H1 (cell line): Measurements from ENCODE around the gene ITPR1. TPM values are rescaled to one million over a fixed set of nuclear protein-coding genes. Genes with fewer than 3 reads are reported as not detected.

Experiments used
- CTCF ChIA-PET: fragments of 300-600 bp; sonication (Branson Sonifier 250); formaldehyde crosslinking; loops from one replicate; lab custom pipeline; 2021; ENCODE audit not compliant: partially characterized antibody; lab: Charles Lee
- POLR2A ChIA-PET: fragments of 300-600 bp; sonication (Branson Sonifier 250); formaldehyde crosslinking; loops from one replicate; lab custom pipeline; 2021; ENCODE audit warnings: inconsistent platforms; ENCODE audit not compliant: partially characterized antibody; lab: Charles Lee
- DNase-seq, 2 experiments: peaks; one replicate each; pipeline versions ENCODE4 v3.0.0 to v3.0.0-alpha.2; 2010 to 2022; ENCODE audit warnings: low spot score in 2 of 2, low read depth in 1 of 2, mixed read lengths in 1 of 2
- FAIRE-seq: peaks from 2 replicates; lab custom pipeline; 2011; peaks lifted over from hg19 to GRCh38; lab: Jason Lieb, UNC
- H2AFZ ChIP-seq: 2 replicates; pipeline ENCODE4 v1.8.1; 2012; ENCODE audit warnings: low read length, inconsistent platforms
- H2AK5ac ChIP-seq: 2 replicates; pipeline ENCODE4 v1.6.1; 2013; ENCODE audit warnings: low read depth, low read length
- H2BK120ac ChIP-seq: replicated peaks from 2 replicates; pipeline ENCODE3; 2013; ENCODE audit warnings: low read depth, low read length, inconsistent platforms
- H2BK12ac ChIP-seq: 2 replicates; pipeline ENCODE4 v1.6.1; 2013; ENCODE audit warnings: low read depth, low read length
- H2BK15ac ChIP-seq: 2 replicates; pipeline ENCODE4 v1.6.1; 2013; ENCODE audit warnings: low read length
- H2BK20ac ChIP-seq: 2 replicates; pipeline ENCODE4 v1.6.1; 2013; ENCODE audit warnings: low read length
- H2BK5ac ChIP-seq: 2 replicates; pipeline ENCODE4 v1.6.1; 2013; ENCODE audit warnings: low read depth, low read length
- H3K14ac ChIP-seq: 2 replicates; pipeline ENCODE4 v1.6.1; 2013; ENCODE audit warnings: inconsistent platforms; ENCODE audit not compliant: insufficient read length
- H3K18ac ChIP-seq: 2 replicates; pipeline ENCODE4 v1.6.1; 2013; ENCODE audit warnings: low read length; ENCODE audit errors: extremely low read depth
- H3K23ac ChIP-seq: 2 replicates; pipeline ENCODE4 v1.6.1; 2013; ENCODE audit warnings: inconsistent platforms; ENCODE audit not compliant: insufficient read length
- H3K23me2 ChIP-seq: 2 replicates; pipeline ENCODE4 v1.6.1; 2013; ENCODE audit warnings: low read depth, low read length
- H3K27ac ChIP-seq: 2 replicates; pipeline ENCODE4 v1.6.1; 2011; ENCODE audit warnings: low read depth, low read length, inconsistent platforms
- H3K27me3 ChIP-seq, 4 experiments: replicated peaks in 1 of 4; 1 replicate in 1 of 4; 2 replicates in 3 of 4; pipeline versions ENCODE4 v1.6.1 to v1.8.1; 2011 to 2013; ENCODE audit warnings: low read length in 3 of 4, mild to moderate bottlenecking in 3 of 4, inconsistent platforms in 2 of 4, mixed read lengths in 2 of 4, moderate library complexity in 1 of 4; ENCODE audit not compliant: control insufficient read depth in 3 of 4, insufficient read depth in 3 of 4; ENCODE audit errors: extremely low read depth in 1 of 4
- H3K36me3 ChIP-seq, 4 experiments: 2 replicates each; pipeline versions ENCODE4 v1.6.1 to v1.8.1; 2011 to 2013; ENCODE audit warnings: mild to moderate bottlenecking in 4 of 4, low read length in 3 of 4, moderate library complexity in 2 of 4, control low read depth in 1 of 4, inconsistent platforms in 1 of 4; ENCODE audit not compliant: insufficient read depth in 4 of 4, control insufficient read depth in 2 of 4
- H3K4ac ChIP-seq: replicated peaks from 2 replicates; pipeline ENCODE3; 2013; ENCODE audit warnings: low read length, low read depth, mixed read lengths, inconsistent platforms; ENCODE audit not compliant: insufficient read length
- H3K4me1 ChIP-seq, 4 experiments: replicated peaks in 1 of 4; 1 replicate in 1 of 4; 2 replicates in 3 of 4; pipeline versions ENCODE4 v1.6.1 to v1.8.1; 2011 to 2013; ENCODE audit warnings: low read length in 3 of 4, inconsistent platforms in 2 of 4, mixed read lengths in 1 of 4; ENCODE audit not compliant: insufficient read depth in 4 of 4, control insufficient read depth in 3 of 4
- H3K4me2 ChIP-seq, 2 experiments: 2 replicates each; pipeline versions ENCODE4 v1.6.1 to v1.8.1; 2011 to 2013; ENCODE audit warnings: low read depth in 2 of 2, low read length in 2 of 2, control low read depth in 1 of 2, inconsistent platforms in 1 of 2, mild to moderate bottlenecking in 1 of 2; ENCODE audit not compliant: insufficient read depth in 1 of 2
- H3K4me3 ChIP-seq, 4 experiments: fragments of 200-600, 300-600 bp in 1 of 4; sonication (generic), shearing (Covaris generic), sonication (Bioruptor Twin) in 1 of 4; 2 replicates each; pipeline versions ENCODE4 v1.5.1 to v1.8.1; 2011 to 2016; ENCODE audit warnings: low read length in 4 of 4, low read depth in 3 of 4, control low read depth in 2 of 4, inconsistent platforms in 2 of 4, mild to moderate bottlenecking in 2 of 4, mixed read lengths in 1 of 4, moderate library complexity in 1 of 4; ENCODE audit not compliant: insufficient read depth in 2 of 4; ENCODE audit errors: extremely low read depth in 1 of 4
- H3K56ac ChIP-seq: replicated peaks from 2 replicates; pipeline ENCODE3; 2013; ENCODE audit warnings: low read depth, mild to moderate bottlenecking, mixed read lengths, low read length, inconsistent platforms; ENCODE audit not compliant: insufficient read length
- H3K79me1 ChIP-seq: 2 replicates; pipeline ENCODE4 v1.6.1; 2013; ENCODE audit warnings: low read depth, low read length, control low read depth
- H3K79me2 ChIP-seq, 2 experiments: 2 replicates each; pipeline versions ENCODE4 v1.6.1 to v1.8.1; 2012 to 2013; ENCODE audit warnings: low read length in 2 of 2, mild to moderate bottlenecking in 2 of 2, inconsistent platforms in 1 of 2; ENCODE audit not compliant: insufficient read depth in 2 of 2, control insufficient read depth in 1 of 2
- H3K9ac ChIP-seq, 4 experiments: replicated peaks in 1 of 4; 1 replicate in 1 of 4; 2 replicates in 3 of 4; pipeline versions ENCODE4 v1.6.1 to v1.8.1; 2011 to 2013; ENCODE audit warnings: low read depth in 3 of 4, low read length in 3 of 4, control low read depth in 2 of 4, mild to moderate bottlenecking in 2 of 4, moderate library complexity in 2 of 4, inconsistent platforms in 1 of 4; ENCODE audit errors: extremely low read depth in 1 of 4
- H3K9me3 ChIP-seq, 2 experiments: 2 replicates each; pipeline versions ENCODE4 v1.6.1 to v1.8.1; 2012 to 2013; ENCODE audit warnings: mild to moderate bottlenecking in 2 of 2, moderate library complexity in 2 of 2, control low read depth in 1 of 2, inconsistent platforms in 1 of 2, low read depth in 1 of 2, low read length in 1 of 2, mixed read lengths in 1 of 2; ENCODE audit not compliant: insufficient read depth in 2 of 2
- H4K20me1 ChIP-seq, 2 experiments: replicated peaks in 1 of 2; 2 replicates each; pipeline versions ENCODE3 to v1.8.1; 2011 to 2013; ENCODE audit warnings: inconsistent platforms in 2 of 2, low read length in 2 of 2, mild to moderate bottlenecking in 1 of 2; ENCODE audit not compliant: insufficient read depth in 2 of 2, control insufficient read depth in 1 of 2
- H4K5ac ChIP-seq: 2 replicates; pipeline ENCODE4 v1.6.1; 2013; ENCODE audit warnings: low read length, low read depth, mixed read lengths, inconsistent platforms; ENCODE audit not compliant: insufficient read length
- H4K8ac ChIP-seq: 2 replicates; pipeline ENCODE4 v1.8.0; 2013; ENCODE audit warnings: mild to moderate bottlenecking, moderate library complexity, low read length, inconsistent platforms; ENCODE audit not compliant: insufficient read depth; ENCODE audit errors: extremely low read depth
- H4K91ac ChIP-seq: replicated peaks from 2 replicates; pipeline ENCODE3; 2013; ENCODE audit warnings: low read length, mixed read lengths, inconsistent platforms; ENCODE audit not compliant: insufficient read length
- ATF3 ChIP-seq: IDR thresholded peaks from 2 replicates; pipeline ENCODE4 v1.6.1; 2011; ENCODE audit warnings: low read depth, mild to moderate bottlenecking, low read length; ENCODE audit not compliant: insufficient read depth
- BACH1 ChIP-seq: IDR thresholded peaks from 2 replicates; pipeline ENCODE4 v1.6.1; 2012; ENCODE audit warnings: low read length, improper control_type of control experiment
- FOSL1 ChIP-seq: IDR thresholded peaks from 2 replicates; pipeline ENCODE4 v1.6.1; 2011; ENCODE audit warnings: mild to moderate bottlenecking, low read depth, low read length, moderate library complexity; ENCODE audit not compliant: insufficient read depth
- WGBS, 2 experiments: shearing (Covaris generic) in 1 of 2; methylation state at CpG; one replicate each; pipeline versions ENCODE4 v1.1.6 to v1.1.7; 2013 to 2015; ENCODE audit warnings: low lambda C conversion rate in 2 of 2, mixed read lengths in 2 of 2, inconsistent platforms in 1 of 2, low coverage in 1 of 2, missing lambda C conversion rate in 1 of 2; ENCODE audit not compliant: insufficient replicate concordance in 2 of 2, insufficient coverage in 1 of 2, insufficient read length in 1 of 2; ENCODE audit errors: extremely low coverage in 1 of 2, missing lambda C conversion rate in 1 of 2; 5-methylcytosine and 5-hydroxymethylcytosine counted together
- polyA plus RNA-seq, 7 experiments: library from polyadenylated mRNA; depleted of rRNA in 3 of 7; stranded (reverse) in 5 of 7; unstranded in 2 of 7; fragments of >200 nt in 5 of 7; fragments of 200-250 nt in 2 of 7; gene quantifications; 1 replicate in 5 of 7; 2 replicates in 1 of 7; 4 replicates in 1 of 7; pipeline versions ENCODE4 v1.2.1 to v1.2.3, GENCODE V29; 2011 to 2013; ENCODE audit warnings: missing spikeins in 2 of 7, mixed read lengths in 2 of 7
- total RNA-seq: library from RNA; stranded (reverse); fragmentation: NEBNext Ultra II Directional; extraction: Animal tissue kit (Norgen Biotek cat#: 25700); gene quantifications from 2 replicates; pipeline ENCODE4 v1.2.1, GENCODE V29; 2021

ITPR1 gene
- total and polyA plus RNA-seq, 2 of the 8 experiments (the other 6 are each of a cell fraction or from before 2014, with no cell fraction given) = 2.5 to 16.3 TPM

- H2BK120ac ChIP-seq = no peak overlapping the region
- ChIA-PET POLR2A (interaction anchor here (1.0 kb wide), 1 partner anchor 46 kb away, joined by 3 read pairs; no protein-coding TSS in a partner anchor), CTCF (no interaction called here)
- no peaks in the 10 kb centered on the region for H3K27me3 ChIP-seq
- H3K36me3 ChIP-seq = no peaks in the 10 kb centered on the region
- no peak overlapping the region for H3K14ac ChIP-seq
- H3K9ac ChIP-seq = no peak overlapping the region
- no peaks in the 10 kb centered on the region for H3K79me1 ChIP-seq
- no peak overlapping the region for H3K27ac ChIP-seq
- H3K4me3 ChIP-seq = no peak overlapping the region
- H4K8ac ChIP-seq = no peak overlapping the region
- H2BK20ac ChIP-seq = no peak overlapping the region
- FAIRE-seq (no peak), DNase-seq (no peak)
- no peak overlapping the region for H2BK12ac ChIP-seq
- no peaks in the 10 kb centered on the region for H3K9me3 ChIP-seq
- H2AK5ac ChIP-seq = no peak overlapping the region
- no peak overlapping the region for H3K56ac ChIP-seq
- no peak overlapping the region for H4K5ac ChIP-seq
- H3K23me2 ChIP-seq = no peaks in the 10 kb centered on the region
- H2AFZ ChIP-seq = no peak overlapping the region
- no peak overlapping the region for H3K18ac ChIP-seq
- no peak overlapping the region for H2BK15ac ChIP-seq
- no peaks in the 10 kb centered on the region for H3K4me1 ChIP-seq
- 92% methylated on average over 3 of the region's 3 CpGs; no CpG with 5 or more reads in 1 of the 2 experiments for WGBS, 2 experiments
- no peak overlapping the region for H2BK5ac ChIP-seq
- H4K91ac ChIP-seq = no peak overlapping the region
- H3K4ac ChIP-seq = no peak overlapping the region
- H3K23ac ChIP-seq = no peak overlapping the region
- no peaks in the 10 kb centered on the region for H3K79me2 ChIP-seq
- H4K20me1 ChIP-seq = no peaks in the 10 kb centered on the region
- H3K4me2 ChIP-seq = no peak overlapping the region
- no peak for TF ChIP-seq ATF3
- TF ChIP-seq BACH1 = no peak
- TF ChIP-seq FOSL1 = no peak
These were observed 396.7 kb downstream of the ITPR1 start for GRCh38 chr3:4889896-4890295.
